Measurements from ENCODE around the gene UTS2B. TPM values are rescaled to one million over a fixed set of nuclear protein-coding genes. Genes with fewer than 3 reads are reported as not detected.

The UTS2B gene
- total RNA-seq, 6 experiments from 2014 or later, result 0.38 TPM; not detected in 5

GRCh38 chr3:191236646-191237045 is 93.7 kb downstream of the UTS2B start:
- no peak for ATAC-seq
- Histone ChIP-seq H3K4me1 (no peaks in the 10 kb centered on the region), H3K9me3 (no peaks in the 10 kb centered on the region), H3K27ac (no peak overlapping the region), H3K4me3 (no peak overlapping the region), H3K27me3 (no peaks in the 10 kb centered on the region), H3K36me3 (no peaks in the 10 kb centered on the region)
- DNase-seq, result no peak
- no peak for TF ChIP-seq CTCF (IDR thresholded peaks at IDR 0.05)
- TF ChIP-seq POLR2A (IDR thresholded peaks at IDR 0.05), result no peak
- 81% methylated on average over 3 of the region's 3 CpGs for WGBS (ENCODE audit: insufficient coverage, low coverage, low lambda C conversion rate, missing lambda C conversion rate)
- intact Hi-C loops (cut with DNase I), result no loop called here

GRCh38 chr3:191235331-191236314 is 94.7 kb downstream of the UTS2B start:
- 69% methylated on average over 3 of the region's 4 CpGs for WGBS (ENCODE audit: insufficient coverage, low coverage, low lambda C conversion rate, missing lambda C conversion rate)
- Histone ChIP-seq H3K4me1 (no peaks in the 10 kb centered on the region), H3K9me3 (no peaks in the 10 kb centered on the region), H3K4me3 (no peak overlapping the region), H3K27ac (no peak overlapping the region), H3K36me3 (no peaks in the 10 kb centered on the region), H3K27me3 (no peaks in the 10 kb centered on the region)
- ATAC-seq (no peak), DNase-seq (no peak)
- intact Hi-C loops (cut with DNase I), result no loop called here
- TF ChIP-seq POLR2A (IDR thresholded peaks at IDR 0.05) (no peak), CTCF (IDR thresholded peaks at IDR 0.05) (no peak)

DNA sequence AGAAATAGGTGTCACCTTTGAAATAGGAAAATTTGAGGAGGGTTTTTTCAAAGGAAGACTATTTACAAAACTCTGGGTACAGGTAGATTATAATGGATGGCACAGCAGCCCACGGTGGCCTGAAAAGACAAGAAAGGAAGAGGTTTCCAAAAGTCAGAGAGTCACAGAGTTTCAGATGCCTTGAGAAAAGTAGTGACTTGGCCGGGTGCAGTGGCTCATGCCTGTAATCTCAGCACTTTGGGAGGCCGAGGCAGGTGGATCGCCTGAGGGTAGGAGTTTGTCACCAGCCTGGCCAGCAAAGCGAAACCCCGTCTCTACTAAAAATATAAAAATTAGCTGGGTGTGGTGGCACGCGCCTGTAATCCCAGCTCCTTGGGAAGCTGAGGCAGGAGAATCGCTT is 96.1 kb downstream of the UTS2B start:
- Histone ChIP-seq H3K36me3 (no peaks in the 10 kb centered on the region), H3K4me3 (no peak overlapping the region), H3K27me3 (no peaks in the 10 kb centered on the region), H3K4me1 (no peaks in the 10 kb centered on the region), H3K27ac (no peak overlapping the region), H3K9me3 (no peaks in the 10 kb centered on the region)
- ATAC-seq (no peak), DNase-seq (no peak)
- intact Hi-C loops (cut with DNase I), result no loop called here
- TF ChIP-seq POLR2A (IDR thresholded peaks at IDR 0.05) (no peak), CTCF (IDR thresholded peaks at IDR 0.05) (no peak)
- WGBS (ENCODE audit: insufficient coverage, low coverage, low lambda C conversion rate, missing lambda C conversion rate), result 94% methylated on average over 2 of the region's 9 CpGs

DNA sequence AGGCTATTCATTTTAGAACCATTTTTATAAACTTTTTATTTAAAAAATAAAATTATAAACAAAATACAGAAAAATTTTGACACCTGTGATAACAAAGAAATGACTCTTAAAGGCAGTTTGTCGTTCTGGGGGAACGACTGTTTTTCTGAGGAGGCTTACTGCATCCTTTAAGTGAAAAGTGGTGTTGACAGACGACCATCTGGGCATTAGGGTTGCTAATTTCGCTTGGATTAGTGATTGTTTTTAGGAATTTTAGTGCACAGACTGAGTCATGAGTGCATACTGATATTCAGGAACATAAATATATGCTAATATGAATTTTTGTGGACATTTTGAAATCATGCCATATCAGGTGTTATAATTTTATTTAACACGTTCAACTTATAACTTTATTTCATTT is 102.8 kb downstream of the UTS2B start:
- ATAC-seq, result no peak
- no peak overlapping the region for H3K4me3 ChIP-seq
- 66% methylated on average over 5 of the region's 5 CpGs for WGBS (ENCODE audit: insufficient coverage, low coverage, low lambda C conversion rate, missing lambda C conversion rate)
- TF ChIP-seq CTCF (IDR thresholded peaks at IDR 0.05) (no peak), POLR2A (IDR thresholded peaks at IDR 0.05) (no peak)
- intact Hi-C loops (cut with DNase I), result no loop called here
- H3K36me3 ChIP-seq, result no peaks in the 10 kb centered on the region
- no peaks in the 10 kb centered on the region for H3K9me3 ChIP-seq
- no peaks in the 10 kb centered on the region for H3K27me3 ChIP-seq
- no peak for DNase-seq
- no peak overlapping the region for H3K27ac ChIP-seq
- no peaks in the 10 kb centered on the region for H3K4me1 ChIP-seq
